Erythroblast (primary cell): ENCODE data around the gene PNPLA7.

Source experiments
- GATA1 ChIP-seq: IDR thresholded peaks from 2 replicates; pipeline ENCODE4 v1.6.1; 2011; ENCODE audit warnings: low read depth, mild to moderate bottlenecking, control low read depth, low read length, moderate library complexity
- POLR2A ChIP-seq: IDR thresholded peaks from 2 replicates; pipeline ENCODE4 v1.6.1; 2011; ENCODE audit warnings: mild to moderate bottlenecking, low read length

- TF ChIP-seq POLR2A (no peak), GATA1 (no peak)
Measured at GRCh38 chr9:137521405-137521985, 28.7 kb downstream of the PNPLA7 start.
